Endothelial cell of umbilical vein (primary cell): ENCODE results near the gene MGST2. TPM values are rescaled to one million over a fixed set of nuclear protein-coding genes. Genes with fewer than 3 reads are reported as not detected.

Source experiments
- BruUV-seq: library from RNA; stranded (reverse); fragments of 400-500 nt; replicated peaks from 2 replicates; lab custom pipeline; 2021; lab: Mats Ljungman, UMichigan
- CTCF ChIA-PET: fragments of 300-600, 350-600 bp; sonication (Branson Sonifier 250); formaldehyde crosslinking; loops from one replicate; lab custom pipeline; 2021; ENCODE audit warnings: antibody characterized with exemption, inconsistent platforms; lab: Charles Lee
- POLR2A ChIA-PET: fragments of 300-600, 350-600 bp; sonication (Branson Sonifier 250); formaldehyde crosslinking; loops from one replicate; lab custom pipeline; 2021; ENCODE audit warnings: antibody characterized with exemption, inconsistent platforms; lab: Charles Lee
- DNase-seq: peaks from one replicate; pipeline ENCODE4 v3.0.0-alpha.2; 2011; ENCODE audit warnings: low read depth, low spot score
- FAIRE-seq: peaks from 2 replicates; lab custom pipeline; 2011; peaks lifted over from hg19 to GRCh38; lab: Jason Lieb, UNC
- H2AFZ ChIP-seq: 2 replicates; pipeline ENCODE4 v1.6.0; 2012; ENCODE audit warnings: low read depth, low read length, control low read depth, inconsistent platforms
- H3K27ac ChIP-seq: 2 replicates; pipeline ENCODE4 v1.5.1; 2011; ENCODE audit warnings: low read depth, mild to moderate bottlenecking, control low read depth, low read length, moderate library complexity; ENCODE audit not compliant: insufficient read depth
- H3K27me3 ChIP-seq, 2 experiments: 2 replicates each; pipeline versions ENCODE4 v1.6.0 to v1.6.1; 2011; ENCODE audit warnings: low read length in 2 of 2, mixed read lengths in 1 of 2; ENCODE audit not compliant: control insufficient read depth in 2 of 2, insufficient read depth in 2 of 2
- H3K36me3 ChIP-seq, 2 experiments: 2 replicates in 1 of 2; 3 replicates in 1 of 2; pipeline ENCODE4 v1.5.1; 2011; ENCODE audit warnings: low read length in 2 of 2, mild to moderate bottlenecking in 1 of 2, moderate library complexity in 1 of 2; ENCODE audit not compliant: control insufficient read depth in 2 of 2, insufficient read depth in 2 of 2; ENCODE audit errors: extremely low read depth in 1 of 2
- H3K4me1 ChIP-seq: 3 replicates; pipeline ENCODE4 v1.5.1; 2011; ENCODE audit warnings: mild to moderate bottlenecking, low read length; ENCODE audit not compliant: control insufficient read depth, insufficient read depth; ENCODE audit errors: extremely low read depth
- H3K4me2 ChIP-seq: 2 replicates; pipeline ENCODE4 v1.6.1; 2011; ENCODE audit warnings: low read length, control low read depth, mixed read lengths; ENCODE audit not compliant: insufficient read depth
- H3K4me3 ChIP-seq, 3 experiments: fragments of 200-600 bp in 1 of 3; sonication (generic), shearing (Covaris generic) in 1 of 3; replicated peaks in 1 of 3; 2 replicates each; pipeline ENCODE4 v1.5.1; 2011 to 2016; ENCODE audit warnings: control low read depth in 3 of 3, low read length in 3 of 3, mild to moderate bottlenecking in 2 of 3, inconsistent platforms in 1 of 3, low read depth in 1 of 3, moderate library complexity in 1 of 3; ENCODE audit not compliant: insufficient read depth in 1 of 3
- H3K79me2 ChIP-seq: 2 replicates; pipeline ENCODE4 v1.6.0; 2012; ENCODE audit warnings: low read length, inconsistent platforms; ENCODE audit not compliant: control insufficient read depth, insufficient read depth
- H3K9ac ChIP-seq: replicated peaks from 2 replicates; pipeline ENCODE3; 2011; ENCODE audit warnings: low read length, control low read depth; ENCODE audit not compliant: insufficient read depth; ENCODE audit errors: extremely low read depth
- H3K9me1 ChIP-seq: replicated peaks from 3 replicates; pipeline ENCODE4 v1.6.0; 2011; ENCODE audit warnings: mild to moderate bottlenecking, low read length; ENCODE audit not compliant: control insufficient read depth, insufficient read depth; ENCODE audit errors: extremely low read depth
- H3K9me3 ChIP-seq: replicated peaks from 2 replicates; pipeline ENCODE4 v1.5.1; 2012; ENCODE audit warnings: low read length, inconsistent platforms; ENCODE audit not compliant: control insufficient read depth, insufficient read depth
- H4K20me1 ChIP-seq: replicated peaks from 2 replicates; pipeline ENCODE3; 2011; ENCODE audit warnings: mild to moderate bottlenecking, low read length; ENCODE audit not compliant: control insufficient read depth, insufficient read depth; ENCODE audit errors: extremely low read depth
- CTCF ChIP-seq, 2 donors: IDR thresholded peaks; 1 replicate in 1 of 2; 2 replicates in 1 of 2; pipeline ENCODE4 v1.5.1; 2011; ENCODE audit warnings: low read length in 2 of 2, mild to moderate bottlenecking in 2 of 2, moderate library complexity in 2 of 2, control low read depth in 1 of 2, inconsistent platforms in 1 of 2, low read depth in 1 of 2; ENCODE audit not compliant: insufficient read depth in 1 of 2; ENCODE audit errors: extremely low read depth in 1 of 2
- EZH2 ChIP-seq: IDR thresholded peaks from 2 replicates; pipeline ENCODE4 v1.6.1; 2012; ENCODE audit warnings: borderline replicate concordance, low read depth, mild to moderate bottlenecking, moderate library complexity, low read length, inconsistent platforms; ENCODE audit not compliant: severe bottlenecking
- FOS ChIP-seq: IDR thresholded peaks from 2 replicates; pipeline ENCODE4 v1.6.1; 2011; ENCODE audit warnings: mild to moderate bottlenecking, low read length, moderate library complexity, borderline replicate concordance; ENCODE audit not compliant: insufficient read depth
- GATA2 ChIP-seq: IDR thresholded peaks from 2 replicates; pipeline ENCODE4 v1.7.0; 2011; ENCODE audit warnings: low read depth, mild to moderate bottlenecking, moderate library complexity, mixed read lengths, low read length; ENCODE audit not compliant: insufficient read length, insufficient read depth
- JUN ChIP-seq: IDR thresholded peaks from 2 replicates; pipeline ENCODE4 v1.6.1; 2011; ENCODE audit warnings: borderline replicate concordance, low read depth; ENCODE audit not compliant: insufficient read length, insufficient read depth
- MAX ChIP-seq: IDR thresholded peaks from 2 replicates; pipeline ENCODE4 v1.6.1; 2011; ENCODE audit not compliant: insufficient read depth, insufficient read length
- MYC ChIP-seq: IDR thresholded peaks from one replicate; pipeline ENCODE4 v1.6.1; 2011; ENCODE audit warnings: mild to moderate bottlenecking, low read depth, low read length
- POLR2A ChIP-seq: IDR thresholded peaks from 2 replicates; pipeline ENCODE4 v1.6.1; 2012; ENCODE audit warnings: low read depth, mild to moderate bottlenecking, control low read depth, low read length
- POLR2AphosphoS5 ChIP-seq: IDR thresholded peaks from 2 replicates; pipeline ENCODE4 v1.6.1; 2012; ENCODE audit warnings: low read depth, mild to moderate bottlenecking, control low read depth, low read length, moderate library complexity; ENCODE audit not compliant: insufficient read depth
- dilution Hi-C: fragments of 300-500 bp; cut with MboI; formaldehyde crosslinking; loops from one replicate; pipeline ENCODE4 v1.15.0; 2019; ENCODE audit warnings: low sequenced_read_pairs; ENCODE audit not compliant: extremely low pct_ligation_motif_present
- intact Hi-C: fragments of 100-400 bp; cut with micrococcal nuclease; formaldehyde crosslinking; loops from one replicate; pipeline ENCODE4 v1.10.0; 2022
- polyA plus RNA-seq, 4 experiments: library from polyadenylated mRNA; depleted of rRNA in 3 of 4; stranded (reverse) in 3 of 4; unstranded in 1 of 4; fragments of >200 nt; gene quantifications; 2 replicates each; pipeline versions ENCODE4 v1.2.1 to v1.2.3, GENCODE V29; 2011 to 2012; ENCODE audit warnings: missing spikeins in 1 of 4
- total RNA-seq: library from RNA; stranded (reverse); gene quantifications from 2 replicates; pipeline ENCODE4 v1.2.3, GENCODE V29; 2021

Gene MGST2
- total and polyA plus RNA-seq, 2 donors (not counting 3 experiments of a cell fraction or from before 2014, with no cell fraction given), result 64.3 to 78.9 TPM

GRCh38 chr4:139658185-139658584 is 7.4 kb upstream of the MGST2 start:
- dilution Hi-C loops, result no loop called here
- CTCF ChIA-PET, result interaction anchor here (0.6 to 10.8 kb wide), 23 partner anchors 8 to 702 kb away, joined by 3 to 275 read pairs (median 6); partner anchors contain the start of gene MGST2
- H3K4me2 ChIP-seq, result peak overlapping the region; percentile 68

GRCh38 chr4:139658586-139659382 is 6.8 kb upstream of the MGST2 start:
- no TSS peak for BruUV-seq
- H3K9ac ChIP-seq, result peak overlapping the region; percentile 6
- no peaks in the 10 kb centered on the region for H3K36me3 ChIP-seq
- intact Hi-C loops, result loop anchor here (1.0 to 5.0 kb wide), 4 partner anchors 71 to 954 kb away; no protein-coding TSS in a partner anchor
- H3K79me2 ChIP-seq, result no peaks in the 10 kb centered on the region
- TF ChIP-seq POLR2AphosphoS5 (no peak), JUN (no peak), EZH2 (no peak), POLR2A (no peak), CTCF (IDR thresholded peaks at IDR 0.05; ENCODE audit: extremely low read depth in 1 of 2, insufficient read depth in 1 of 2, low read depth in 1 of 2, low read length in 2 of 2) (no peak), MAX (no peak), MYC (no peak), FOS (no peak), GATA2 (no peak)
- H3K27ac ChIP-seq, result peak overlapping the region; percentile 94
- DNase-seq (no peak), FAIRE-seq (no peak)
- H4K20me1 ChIP-seq, result no peaks in the 10 kb centered on the region
- H3K27me3 ChIP-seq, result no peaks in the 10 kb centered on the region
- no peaks in the 10 kb centered on the region for H3K9me1 ChIP-seq
- H2AFZ ChIP-seq, result peak overlapping the region; percentile 63
- ChIA-PET CTCF (interaction anchor here (0.6 to 10.8 kb wide), 6 partner anchors 46 to 701 kb away, joined by 4 to 275 read pairs (median 24); no protein-coding TSS in a partner anchor), POLR2A (no interaction called here)
- H3K4me3 ChIP-seq, result no peak overlapping the region
- no peaks in the 10 kb centered on the region for H3K9me3 ChIP-seq
- H3K4me1 ChIP-seq, result peaks cover 45% of the 10 kb centered on the region
- no peak overlapping the region for H3K4me2 ChIP-seq
- dilution Hi-C loops, result no loop called here

More at GRCh38 chr4:139658185-139658584, 7.4 kb upstream of the MGST2 start:
- Histone ChIP-seq H2AFZ (peak overlapping the region; percentile 63), H4K20me1 (no peaks in the 10 kb centered on the region), H3K9ac (peak overlapping the region; percentile 71), H3K27me3 (no peaks in the 10 kb centered on the region), H3K36me3 (no peaks in the 10 kb centered on the region), H3K9me1 (no peaks in the 10 kb centered on the region), H3K27ac (peak overlapping the region; percentile 94), H3K4me1 (peaks cover 45% of the 10 kb centered on the region), H3K4me3 (no peak overlapping the region), H3K9me3 (no peaks in the 10 kb centered on the region), H3K79me2 (no peaks in the 10 kb centered on the region)
- DNase-seq, result no peak
- POLR2A ChIA-PET, result no interaction called here
- intact Hi-C loops, result loop anchor here (1.0 to 5.0 kb wide), 4 partner anchors 71 to 954 kb away; no protein-coding TSS in a partner anchor
- no peak for FAIRE-seq
- no peak for TF ChIP-seq JUN
- TF ChIP-seq POLR2AphosphoS5, result no peak
- no peak for TF ChIP-seq EZH2
- TF ChIP-seq MYC, result no peak
- no peak for TF ChIP-seq GATA2
- TF ChIP-seq MAX, result no peak
- BruUV-seq, result TSS peak; percentile 77
